ENCODE measurements around the gene HOXB3. TPM values are rescaled to one million over a fixed set of nuclear protein-coding genes. Genes with fewer than 3 reads are reported as not detected.

The HOXB3 gene
- total and polyA plus RNA-seq, 10 donors: 3.6 to 23.1 (median 8.8) TPM

DNA sequence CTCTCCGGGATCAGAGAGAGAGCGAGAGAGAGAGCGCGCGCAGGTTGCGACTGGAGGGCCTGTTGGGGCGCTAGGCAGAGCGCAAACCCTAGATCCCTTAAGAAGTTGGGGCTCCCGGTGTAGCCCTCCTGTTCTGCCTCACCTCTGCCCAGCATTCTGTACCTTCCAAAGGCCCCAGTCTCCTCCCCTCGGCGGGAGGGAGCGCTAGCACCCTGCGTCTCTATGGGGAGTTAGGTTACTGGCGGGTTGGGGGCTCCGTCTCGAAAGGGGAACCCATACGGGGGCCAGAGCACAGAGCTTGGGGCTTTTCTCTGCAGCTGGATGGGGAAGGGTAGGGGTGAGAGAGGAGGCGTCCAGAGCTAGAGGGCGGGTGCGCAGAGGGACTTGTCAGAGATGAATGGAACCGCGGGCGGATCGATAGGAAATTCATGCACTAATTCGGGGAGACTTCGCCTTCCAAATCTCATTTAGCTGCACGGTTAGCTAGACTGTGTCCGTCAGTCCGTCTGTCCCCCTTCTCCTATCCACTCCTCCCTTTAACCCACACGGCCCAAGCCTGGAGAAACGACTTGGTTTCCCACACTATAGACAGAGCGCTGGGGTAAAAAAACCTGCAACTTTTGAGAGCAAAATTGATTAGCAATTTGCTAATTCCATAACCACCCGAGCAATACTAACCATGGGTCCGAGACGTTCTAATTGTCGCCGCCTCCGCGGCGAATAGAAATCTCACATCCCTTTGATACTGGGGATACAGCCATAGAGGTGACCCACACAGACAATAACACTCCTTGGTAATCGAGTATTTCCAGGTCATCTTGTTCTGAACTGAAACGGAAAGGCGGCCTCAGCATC lies 11.2 kb downstream of the HOXB3 start:
- peak overlapping the region; percentile 36 to 89 (median 81) for H3K27ac ChIP-seq
- no peaks in the 10 kb centered on the region for H3K9me3 ChIP-seq
- peak overlapping the region; percentile 55 to 85 (median 63) for H3K4me3 ChIP-seq
- intact Hi-C loops (cut with DNase I; ENCODE audit: low total_unique reads): no loop called here
- TF ChIP-seq POLR2AphosphoS5 (IDR thresholded peaks at IDR 0.05): peak in 1 of 3 donors; percentile 0
- TF ChIP-seq POLR2A (IDR thresholded peaks at IDR 0.05): no peak
- no peak for DNase-seq
- H3K36me3 ChIP-seq: no peaks in the 10 kb centered on the region
- 8 to 14% (median 10%) methylated on average over 37 to 43 of the region's 43 CpGs for WGBS, 5 donors
- H3K4me1 ChIP-seq: peaks cover 11 to 85% (median 60%) of the 10 kb centered on the region in 6 donors
- H3K27me3 ChIP-seq (replicated peaks in 1 of 7): peaks cover 2 to 90% (median 71%) of the 10 kb centered on the region in 7 donors

- Histone ChIP-seq H3K27ac (peak within 1 kb of the TSS; percentile 36 to 89 (median 81)), H3K4me3 (peak within 1 kb of the TSS; percentile 55 to 85 (median 63)), H3K36me3 (no peaks in the 10 kb centered on the region), H3K9me3 (no peaks in the 10 kb centered on the region), H3K4me1 (peaks cover 11 to 80% (median 56%) of the 10 kb centered on the region in 6 donors), H3K27me3 (replicated peaks in 1 of 7) (peaks cover 2 to 82% (median 63%) of the 10 kb centered on the region in 7 donors)
- DNase-seq: peak; percentile 91
- intact Hi-C loops (cut with DNase I; ENCODE audit: low total_unique reads): no loop called here
- TF ChIP-seq POLR2AphosphoS5 (IDR thresholded peaks at IDR 0.05): peak in 1 of 3 donors; percentile 38
- TF ChIP-seq, protein P1, sequence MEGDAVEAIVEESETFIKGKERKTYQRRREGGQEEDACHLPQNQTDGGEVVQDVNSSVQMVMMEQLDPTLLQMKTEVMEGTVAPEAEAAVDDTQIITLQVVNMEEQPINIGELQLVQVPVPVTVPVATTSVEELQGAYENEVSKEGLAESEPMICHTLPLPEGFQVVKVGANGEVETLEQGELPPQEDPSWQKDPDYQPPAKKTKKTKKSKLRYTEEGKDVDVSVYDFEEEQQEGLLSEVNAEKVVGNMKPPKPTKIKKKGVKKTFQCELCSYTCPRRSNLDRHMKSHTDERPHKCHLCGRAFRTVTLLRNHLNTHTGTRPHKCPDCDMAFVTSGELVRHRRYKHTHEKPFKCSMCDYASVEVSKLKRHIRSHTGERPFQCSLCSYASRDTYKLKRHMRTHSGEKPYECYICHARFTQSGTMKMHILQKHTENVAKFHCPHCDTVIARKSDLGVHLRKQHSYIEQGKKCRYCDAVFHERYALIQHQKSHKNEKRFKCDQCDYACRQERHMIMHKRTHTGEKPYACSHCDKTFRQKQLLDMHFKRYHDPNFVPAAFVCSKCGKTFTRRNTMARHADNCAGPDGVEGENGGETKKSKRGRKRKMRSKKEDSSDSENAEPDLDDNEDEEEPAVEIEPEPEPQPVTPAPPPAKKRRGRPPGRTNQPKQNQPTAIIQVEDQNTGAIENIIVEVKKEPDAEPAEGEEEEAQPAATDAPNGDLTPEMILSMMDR (IDR thresholded peaks at IDR 0.05 in 8 of 11, conservative IDR thresholded peaks at IDR 0.05 in 3 of 11): no peak
- WGBS, 5 donors: 0 to 1% (median 0%) methylated on average over 26 to 58 of the region's 58 CpGs
Measured at GRCh38 chr17:48577946-48578615, 12.0 kb downstream of the HOXB3 start, which contains the start of gene HOXB4. TSS of gene HOXB4 (minus strand) at chr17:48578350. CDS start at chr17:48578319, 31 bp downstream.

GRCh38 chr17:48577330-48577945 lies 12.6 kb downstream of the HOXB3 start:
- WGBS, 5 donors: 2 to 4% (median 3%) methylated on average over 10 to 19 of the region's 19 CpGs
- Histone ChIP-seq H3K27me3 (replicated peaks in 1 of 7) (peaks cover 2 to 76% (median 57%) of the 10 kb centered on the region in 7 donors), H3K4me3 (peak overlapping the region; percentile 55 to 85 (median 63)), H3K4me1 (peaks cover 7 to 74% (median 51%) of the 10 kb centered on the region in 6 donors), H3K9me3 (no peaks in the 10 kb centered on the region), H3K27ac (peak overlapping the region in 7 of 8 donors; percentile 79 to 89 (median 83)), H3K36me3 (no peaks in the 10 kb centered on the region)
- intact Hi-C loops (cut with DNase I; ENCODE audit: low total_unique reads): no loop called here
- no peak for TF ChIP-seq POLR2AphosphoS5 (IDR thresholded peaks at IDR 0.05)
- TF ChIP-seq, protein P1 (IDR thresholded peaks at IDR 0.05 in 8 of 11, conservative IDR thresholded peaks at IDR 0.05 in 3 of 11): no peak
- no peak for TF ChIP-seq POLR2A (IDR thresholded peaks at IDR 0.05)
- DNase-seq: no peak

- H3K9me3 ChIP-seq: no peaks in the 10 kb centered on the region
- intact Hi-C loops (cut with DNase I; ENCODE audit: low total_unique reads): no loop called here
- WGBS, 5 donors: 21 to 37% (median 29%) methylated on average over 21 to 43 of the region's 43 CpGs
- peak overlapping the region; percentile 23 to 89 (median 81) for H3K27ac ChIP-seq
- peaks cover 0 to 68% (median 50%) of the 10 kb centered on the region in 7 donors for H3K27me3 ChIP-seq (replicated peaks in 1 of 7)
- DNase-seq: no peak
- TF ChIP-seq, protein P1 (IDR thresholded peaks at IDR 0.05 in 8 of 11, conservative IDR thresholded peaks at IDR 0.05 in 3 of 11): no peak
- no peak for TF ChIP-seq POLR2A (IDR thresholded peaks at IDR 0.05)
- TF ChIP-seq POLR2AphosphoS5 (IDR thresholded peaks at IDR 0.05): peak in 1 of 3 donors; percentile 43
- H3K4me3 ChIP-seq: peak overlapping the region in 6 of 8 donors; percentile 15 to 85 (median 61)
- no peaks in the 10 kb centered on the region for H3K36me3 ChIP-seq
- H3K4me1 ChIP-seq: peaks cover 5 to 73% (median 44%) of the 10 kb centered on the region in 6 donors
Measured at GRCh38 chr17:48576479-48577309, 13.3 kb downstream of the HOXB3 start.

All from spleen (tissue), 11 donors.